Measurements from ENCODE around the gene ULK4. TPM values are rescaled to one million over a fixed set of nuclear protein-coding genes. Genes with fewer than 3 reads are reported as not detected.

ULK4 gene
- total RNA-seq, 2 donors from 2014 or later: 4.4 to 8.3 TPM

DNA sequence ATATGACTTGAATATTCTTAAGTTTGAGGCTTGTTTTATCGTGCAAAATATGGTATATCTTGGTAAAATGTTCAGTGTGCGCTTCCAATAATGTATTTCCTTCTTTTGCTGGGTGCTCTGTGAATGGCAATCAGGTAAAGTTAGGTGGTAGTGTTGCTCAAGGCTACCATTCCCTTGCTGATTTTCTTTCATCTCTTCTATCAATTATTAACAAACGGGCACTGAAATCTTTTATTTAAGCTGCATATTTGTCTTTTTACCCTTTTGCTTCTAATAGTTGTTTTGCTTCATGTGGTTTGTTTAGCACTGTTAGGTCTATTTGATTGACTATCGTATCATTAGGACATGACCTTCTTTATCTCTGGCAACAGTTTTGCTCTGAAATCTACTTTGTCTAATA lies 520.3 kb downstream of the ULK4 start:
- H3K27me3 ChIP-seq: no peaks in the 10 kb centered on the region
- H3K27ac ChIP-seq: no peak overlapping the region
- TF ChIP-seq, protein P1, sequence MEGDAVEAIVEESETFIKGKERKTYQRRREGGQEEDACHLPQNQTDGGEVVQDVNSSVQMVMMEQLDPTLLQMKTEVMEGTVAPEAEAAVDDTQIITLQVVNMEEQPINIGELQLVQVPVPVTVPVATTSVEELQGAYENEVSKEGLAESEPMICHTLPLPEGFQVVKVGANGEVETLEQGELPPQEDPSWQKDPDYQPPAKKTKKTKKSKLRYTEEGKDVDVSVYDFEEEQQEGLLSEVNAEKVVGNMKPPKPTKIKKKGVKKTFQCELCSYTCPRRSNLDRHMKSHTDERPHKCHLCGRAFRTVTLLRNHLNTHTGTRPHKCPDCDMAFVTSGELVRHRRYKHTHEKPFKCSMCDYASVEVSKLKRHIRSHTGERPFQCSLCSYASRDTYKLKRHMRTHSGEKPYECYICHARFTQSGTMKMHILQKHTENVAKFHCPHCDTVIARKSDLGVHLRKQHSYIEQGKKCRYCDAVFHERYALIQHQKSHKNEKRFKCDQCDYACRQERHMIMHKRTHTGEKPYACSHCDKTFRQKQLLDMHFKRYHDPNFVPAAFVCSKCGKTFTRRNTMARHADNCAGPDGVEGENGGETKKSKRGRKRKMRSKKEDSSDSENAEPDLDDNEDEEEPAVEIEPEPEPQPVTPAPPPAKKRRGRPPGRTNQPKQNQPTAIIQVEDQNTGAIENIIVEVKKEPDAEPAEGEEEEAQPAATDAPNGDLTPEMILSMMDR (IDR thresholded peaks at IDR 0.05): no peak
- no peaks in the 10 kb centered on the region for H3K36me3 ChIP-seq
- no peaks in the 10 kb centered on the region for H3K4me1 ChIP-seq
- no peak overlapping the region for H3K4me3 ChIP-seq
- no peaks in the 10 kb centered on the region for H3K9me3 ChIP-seq
- H3K9ac ChIP-seq (ENCODE audit: low read depth in 2 of 2, low read length in 2 of 2): no peak overlapping the region
- intact Hi-C loops (cut with DNase I): no loop called here
- DNase-seq: no peak

DNA sequence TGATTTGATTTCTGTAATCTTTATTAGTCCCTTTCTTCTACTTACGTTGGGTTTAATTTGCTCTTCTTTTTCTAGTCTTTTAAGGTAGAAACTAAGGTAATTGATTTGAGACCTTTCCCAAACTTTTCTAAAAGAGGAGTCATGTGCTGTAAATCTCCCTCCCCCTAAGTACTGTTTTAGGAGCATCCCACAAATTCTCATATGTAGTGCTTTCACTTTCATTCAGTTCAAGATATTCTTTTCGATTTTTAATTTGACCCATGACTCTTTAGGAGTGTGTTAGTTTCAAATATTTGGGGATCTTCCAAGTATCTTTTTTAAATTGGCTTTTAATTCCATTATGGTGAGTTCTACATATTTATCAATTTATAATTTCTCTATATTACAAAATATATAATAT lies 520.8 kb downstream of the ULK4 start:
- Histone ChIP-seq H3K9me3 (no peaks in the 10 kb centered on the region), H3K9ac (ENCODE audit: low read depth in 2 of 2, low read length in 2 of 2) (no peak overlapping the region), H3K27ac (no peak overlapping the region), H3K4me1 (no peaks in the 10 kb centered on the region), H3K27me3 (no peaks in the 10 kb centered on the region), H3K36me3 (no peaks in the 10 kb centered on the region), H3K4me3 (no peak overlapping the region)
- no peak for DNase-seq
- TF ChIP-seq, protein P1 (IDR thresholded peaks at IDR 0.05): no peak
- intact Hi-C loops (cut with DNase I): no loop called here

DNA sequence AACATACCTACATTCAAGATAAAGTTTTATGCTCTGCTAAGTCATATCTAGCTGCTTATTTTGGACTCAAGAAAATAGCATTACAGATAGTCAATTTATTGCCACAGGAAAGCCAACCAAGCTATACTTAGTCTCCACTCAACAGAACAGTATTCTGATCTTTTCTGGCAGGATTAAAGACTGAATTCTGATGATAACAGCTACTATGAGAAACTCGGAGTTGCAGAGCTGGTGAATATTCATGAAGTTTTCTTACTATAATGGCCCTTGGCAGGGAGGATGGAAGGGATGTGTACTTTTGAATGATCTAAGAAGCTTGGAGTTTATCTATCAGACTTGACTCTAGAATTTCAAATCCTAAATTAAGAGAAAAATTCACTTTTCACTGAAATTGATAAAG lies 524.9 kb downstream of the ULK4 start:
- no peak overlapping the region for H3K27ac ChIP-seq
- H3K36me3 ChIP-seq: no peaks in the 10 kb centered on the region
- no peaks in the 10 kb centered on the region for H3K4me1 ChIP-seq
- H3K4me3 ChIP-seq: no peak overlapping the region
- no peaks in the 10 kb centered on the region for H3K27me3 ChIP-seq
- TF ChIP-seq, protein P1 (IDR thresholded peaks at IDR 0.05): no peak
- no peak for DNase-seq
- no peak overlapping the region for H3K9ac ChIP-seq (ENCODE audit: low read depth in 2 of 2, low read length in 2 of 2)
- H3K9me3 ChIP-seq: no peaks in the 10 kb centered on the region
- intact Hi-C loops (cut with DNase I): no loop called here

DNA sequence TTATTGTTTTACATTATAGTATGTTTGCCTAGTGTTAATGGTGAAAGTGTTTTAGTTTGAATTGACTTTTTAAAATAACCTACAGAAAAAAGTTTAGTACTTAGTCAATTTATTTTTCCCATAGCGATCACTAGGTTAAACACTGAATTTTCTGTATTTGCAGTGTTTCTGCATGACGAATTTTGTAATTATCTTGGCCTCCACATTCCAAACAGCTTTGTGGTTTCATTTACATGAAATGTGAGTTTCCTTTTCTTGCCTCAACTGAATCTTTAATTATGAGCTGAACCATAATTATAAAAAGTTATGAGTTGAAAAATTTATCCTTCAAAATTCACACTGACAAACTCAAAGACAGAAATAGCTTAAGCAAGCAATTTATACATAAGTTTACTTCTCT lies 527.1 kb downstream of the ULK4 start:
- H3K4me3 ChIP-seq: no peak overlapping the region
- intact Hi-C loops (cut with DNase I): no loop called here

DNA sequence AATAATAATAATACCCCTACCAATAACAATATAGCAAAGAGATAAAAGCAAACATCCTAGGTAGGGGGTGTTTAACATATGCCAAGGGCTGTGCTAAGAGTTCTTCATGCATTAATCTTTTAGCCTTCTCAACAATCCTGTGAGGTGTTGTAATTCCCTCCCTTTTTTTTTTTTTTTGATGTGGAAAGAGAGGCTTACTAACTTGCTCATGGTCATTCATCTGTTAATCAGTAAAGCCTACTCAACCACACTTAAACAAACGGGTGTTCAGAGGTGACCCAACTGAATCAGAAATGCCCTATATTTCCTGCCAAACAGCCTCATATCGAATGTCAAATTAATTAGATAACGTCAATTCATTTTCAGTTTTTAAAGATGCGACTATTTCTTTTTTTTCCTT lies 530.5 kb downstream of the ULK4 start:
- intact Hi-C loops (cut with DNase I): no loop called here

More for the DNA sequence above, 527.1 kb downstream of the ULK4 start:
- H3K27ac ChIP-seq: no peak overlapping the region
- TF ChIP-seq, protein P1 (IDR thresholded peaks at IDR 0.05): no peak
- no peaks in the 10 kb centered on the region for H3K27me3 ChIP-seq
- no peaks in the 10 kb centered on the region for H3K9me3 ChIP-seq
- H3K4me1 ChIP-seq: no peaks in the 10 kb centered on the region
- DNase-seq: no peak
- H3K9ac ChIP-seq (ENCODE audit: low read depth in 2 of 2, low read length in 2 of 2): no peak overlapping the region
- H3K36me3 ChIP-seq: no peaks in the 10 kb centered on the region

More for the DNA sequence above, 530.5 kb downstream of the ULK4 start:
- no peak for DNase-seq
- Histone ChIP-seq H3K4me3 (no peak overlapping the region), H3K27ac (no peak overlapping the region), H3K4me1 (no peaks in the 10 kb centered on the region), H3K36me3 (no peaks in the 10 kb centered on the region), H3K9ac (ENCODE audit: low read depth in 2 of 2, low read length in 2 of 2) (no peak overlapping the region), H3K27me3 (no peaks in the 10 kb centered on the region), H3K9me3 (no peaks in the 10 kb centered on the region)
- TF ChIP-seq, protein P1 (IDR thresholded peaks at IDR 0.05): no peak
